BE2C (cell line): ENCODE data around the gene MIA.

Experiments used
- DNase-seq: peaks from one replicate; pipeline ENCODE4 v3.0.0-alpha.2; 2020
- H3K27me3 ChIP-seq: fragments of 250-450 bp; sonication (Bioruptor Pico); 2 replicates; pipeline ENCODE4 v1.5.1; 2020; ENCODE audit warnings: mild to moderate bottlenecking
- H3K36me3 ChIP-seq: fragments of 250-450 bp; sonication (Bioruptor Pico); 2 replicates; pipeline ENCODE4 v1.5.1; 2020; ENCODE audit warnings: mild to moderate bottlenecking
- H3K4me1 ChIP-seq: fragments of 250-450 bp; sonication (Bioruptor Pico); 2 replicates; pipeline ENCODE4 v1.5.1; 2020
- H3K4me3 ChIP-seq: 2 replicates; pipeline ENCODE4 v1.5.1; 2011; ENCODE audit warnings: low read depth, low read length
- H3K9me3 ChIP-seq: fragments of 250-450 bp; sonication (Bioruptor Pico); 2 replicates; pipeline ENCODE4 v1.5.1; 2020
- CTCF ChIP-seq: IDR thresholded peaks from 2 replicates; pipeline ENCODE4 v1.5.1; 2012; ENCODE audit warnings: mild to moderate bottlenecking, low read depth, low read length

MIA gene

GRCh38 chr19:40797963-40798682 lies 22.8 kb downstream of the MIA start:
- peak; percentile 73 for DNase-seq
- Histone ChIP-seq H3K9me3 (no peaks in the 10 kb centered on the region), H3K36me3 (peaks cover 13% of the 10 kb centered on the region), H3K4me3 (peak overlapping the region; percentile 71), H3K4me1 (peaks cover 6% of the 10 kb centered on the region; the same call in 1 of the 2 replicates), H3K27me3 (no peaks in the 10 kb centered on the region)
- TF ChIP-seq CTCF, result peak; percentile 53

DNA sequence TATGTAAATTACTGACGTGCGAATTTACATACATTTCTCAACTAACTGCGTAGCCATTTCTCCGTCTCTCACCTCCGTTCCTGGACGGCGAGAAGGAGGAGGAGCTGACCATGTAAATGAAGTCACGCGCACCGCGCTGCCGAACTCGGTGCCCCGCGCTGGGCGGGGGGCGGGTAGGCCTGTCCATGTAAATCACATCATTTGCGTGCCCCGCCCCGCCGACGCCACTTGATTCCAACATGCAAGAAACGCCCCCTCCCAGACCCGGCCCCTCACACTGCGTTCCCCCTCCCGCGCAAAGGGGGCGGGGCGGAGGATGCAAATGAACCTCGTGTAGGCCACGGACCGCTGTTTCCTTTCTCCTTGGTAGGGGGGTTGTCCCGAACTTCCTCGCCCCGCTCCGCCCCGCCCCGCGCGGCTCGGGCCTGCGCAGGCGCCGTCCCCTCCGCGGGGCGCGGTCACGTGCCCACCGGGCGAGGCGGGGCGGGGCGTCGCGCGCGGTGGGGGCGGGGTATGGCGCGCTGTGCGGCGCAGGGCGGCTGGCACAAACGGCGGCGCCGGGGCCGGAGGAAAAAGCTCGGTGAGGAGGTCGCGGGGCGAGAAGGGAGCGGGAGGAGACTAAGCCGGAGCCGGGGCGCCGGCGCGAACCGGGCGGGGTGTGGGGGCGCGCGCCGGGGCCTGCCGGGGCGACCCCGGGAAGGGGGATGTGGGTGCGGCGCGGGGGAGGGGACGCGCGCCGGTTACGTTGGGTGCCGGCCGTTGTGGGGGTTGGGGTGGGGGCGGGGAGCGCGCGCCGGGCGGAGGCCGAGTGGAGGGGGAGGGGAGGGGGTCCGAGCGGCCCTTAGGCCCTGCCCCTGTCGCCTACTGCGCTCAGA lies 23.6 kb downstream of the MIA start, which contains the start of gene EGLN2:
EGLN2 (plus strand) TSS at position 509 of the 875 bp plus-strand sequence. CDS start 1,382 bp downstream, outside the sequence.
- Histone ChIP-seq H3K9me3 (no peaks in the 10 kb centered on the region), H3K4me1 (peaks cover 14% of the 10 kb centered on the region; the same call in 1 of the 2 replicates), H3K27me3 (no peaks in the 10 kb centered on the region), H3K36me3 (peaks cover 18% of the 10 kb centered on the region), H3K4me3 (peak within 1 kb of the TSS; percentile 89)
- DNase-seq, result peak; percentile 100
- TF ChIP-seq CTCF, result no peak

DNA sequence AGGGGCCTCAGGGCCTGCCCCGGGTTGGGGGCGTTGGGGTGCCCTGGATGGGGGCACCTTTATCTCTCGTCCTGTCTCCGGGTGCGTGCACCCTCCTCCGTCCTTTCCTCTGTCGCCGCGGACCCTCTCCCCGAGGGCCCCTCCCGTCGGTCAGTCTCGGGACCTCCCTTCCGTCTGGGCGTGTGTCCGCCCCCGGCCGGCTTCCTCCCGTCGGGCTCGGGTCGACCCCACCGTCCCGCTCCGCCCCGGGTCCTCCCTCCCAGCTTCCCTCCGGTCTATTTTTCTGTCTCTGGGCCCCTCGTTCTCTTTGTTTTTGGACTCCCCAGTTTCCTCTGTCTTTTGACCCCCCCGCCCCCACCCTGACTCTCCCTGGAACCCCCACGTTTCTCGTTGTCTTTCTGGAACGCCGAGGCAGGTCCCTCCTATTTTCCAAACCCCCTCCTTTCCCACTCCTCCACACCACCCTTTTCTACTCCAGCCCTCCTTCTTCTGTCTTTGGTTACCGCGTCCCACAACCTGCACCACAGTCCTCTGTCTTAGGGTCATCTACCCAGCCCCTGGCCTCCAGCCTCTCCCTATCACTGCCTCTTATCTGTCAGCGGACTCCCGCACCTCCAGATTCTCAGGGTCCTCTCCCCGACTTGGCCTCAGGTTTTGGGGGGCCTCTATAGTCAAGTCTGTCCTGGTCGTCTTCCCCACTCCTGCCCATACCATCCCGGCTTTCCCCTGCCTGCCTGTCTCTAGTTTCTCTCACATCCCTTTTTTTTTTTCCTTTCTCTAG lies 24.4 kb downstream of the MIA start:
- no peak for TF ChIP-seq CTCF
- Histone ChIP-seq H3K4me1 (peaks cover 20% of the 10 kb centered on the region), H3K9me3 (no peaks in the 10 kb centered on the region), H3K4me3 (peak overlapping the region; percentile 89), H3K36me3 (peaks cover 18% of the 10 kb centered on the region), H3K27me3 (no peaks in the 10 kb centered on the region)
- peak; percentile 44 for DNase-seq

DNA sequence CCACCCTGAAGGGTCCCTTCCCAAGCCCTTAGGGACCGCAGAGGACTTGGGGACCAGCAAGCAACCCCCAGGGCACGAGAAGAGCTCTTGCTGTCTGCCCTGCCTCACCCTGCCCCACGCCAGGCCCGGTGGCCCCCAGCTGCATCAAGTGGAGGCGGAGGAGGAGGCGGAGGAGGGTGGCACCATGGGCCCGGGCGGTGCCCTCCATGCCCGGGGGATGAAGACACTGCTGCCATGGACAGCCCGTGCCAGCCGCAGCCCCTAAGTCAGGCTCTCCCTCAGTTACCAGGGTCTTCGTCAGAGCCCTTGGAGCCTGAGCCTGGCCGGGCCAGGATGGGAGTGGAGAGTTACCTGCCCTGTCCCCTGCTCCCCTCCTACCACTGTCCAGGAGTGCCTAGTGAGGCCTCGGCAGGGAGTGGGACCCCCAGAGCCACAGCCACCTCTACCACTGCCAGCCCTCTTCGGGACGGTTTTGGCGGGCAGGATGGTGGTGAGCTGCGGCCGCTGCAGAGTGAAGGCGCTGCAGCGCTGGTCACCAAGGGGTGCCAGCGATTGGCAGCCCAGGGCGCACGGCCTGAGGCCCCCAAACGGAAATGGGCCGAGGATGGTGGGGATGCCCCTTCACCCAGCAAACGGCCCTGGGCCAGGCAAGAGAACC lies 25.1 kb downstream of the MIA start:
- peaks cover 22% of the 10 kb centered on the region for H3K4me1 ChIP-seq
- DNase-seq, result no peak
- H3K4me3 ChIP-seq, result peak overlapping the region; percentile 89
- no peaks in the 10 kb centered on the region for H3K9me3 ChIP-seq
- TF ChIP-seq CTCF, result no peak
- H3K36me3 ChIP-seq, result peaks cover 18% of the 10 kb centered on the region
- H3K27me3 ChIP-seq, result no peaks in the 10 kb centered on the region

DNA sequence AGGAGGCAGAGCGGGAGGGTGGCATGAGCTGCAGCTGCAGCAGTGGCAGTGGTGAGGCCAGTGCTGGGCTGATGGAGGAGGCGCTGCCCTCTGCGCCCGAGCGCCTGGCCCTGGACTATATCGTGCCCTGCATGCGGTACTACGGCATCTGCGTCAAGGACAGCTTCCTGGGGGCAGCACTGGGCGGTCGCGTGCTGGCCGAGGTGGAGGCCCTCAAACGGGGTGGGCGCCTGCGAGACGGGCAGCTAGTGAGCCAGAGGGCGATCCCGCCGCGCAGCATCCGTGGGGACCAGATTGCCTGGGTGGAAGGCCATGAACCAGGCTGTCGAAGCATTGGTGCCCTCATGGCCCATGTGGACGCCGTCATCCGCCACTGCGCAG lies 25.7 kb downstream of the MIA start:
- Histone ChIP-seq H3K4me1 (peaks cover 22% of the 10 kb centered on the region), H3K4me3 (no peak overlapping the region; the same call in 1 of the 2 replicates), H3K9me3 (no peaks in the 10 kb centered on the region), H3K27me3 (no peaks in the 10 kb centered on the region), H3K36me3 (peaks cover 18% of the 10 kb centered on the region)
- no peak for TF ChIP-seq CTCF
- no peak for DNase-seq
